G401.6 (cell line): Measurements from ENCODE around the gene MYO10.
"Not testable (repeated sequence)": the region's sequence is repeated elsewhere in the genome, so short reads cannot be mapped to it uniquely, and the experiment has no call there.

Experiments
- FAIRE-seq: peaks from 2 replicates; lab custom pipeline; 2012; peaks lifted over from hg19 to GRCh38; lab: Jason Lieb, UNC

The MYO10 gene

GRCh38 chr5:16936150-16936988 lies at the start of gene MYO10:
TSS of gene MYO10 (minus strand) at chr5:16936288. CDS start at chr5:16935808, 480 bp downstream.
- no peak for FAIRE-seq

- FAIRE-seq = not testable (repeated sequence)
Observed at GRCh38 chr5:16985304-16985703, 49.2 kb upstream of the MYO10 start.

GRCh38 chr5:16983972-16984371 lies 47.9 kb upstream of the MYO10 start:
- FAIRE-seq = no peak

- FAIRE-seq = no peak
Observed at GRCh38 chr5:16983022-16983639, 47.0 kb upstream of the MYO10 start.

- no peak for FAIRE-seq
Observed at GRCh38 chr5:16981700-16982099, 45.6 kb upstream of the MYO10 start.

- no peak for FAIRE-seq
Observed at GRCh38 chr5:16980983-16981382, 44.9 kb upstream of the MYO10 start.

- no peak for FAIRE-seq
Observed at GRCh38 chr5:16978296-16978695, 42.2 kb upstream of the MYO10 start.

- FAIRE-seq = no peak
Observed at GRCh38 chr5:16976625-16977008, 40.5 kb upstream of the MYO10 start.

- FAIRE-seq = no peak
Observed at GRCh38 chr5:16975950-16976624, 40.0 kb upstream of the MYO10 start.

- FAIRE-seq = no peak
Observed at GRCh38 chr5:16974981-16975380, 38.9 kb upstream of the MYO10 start.

GRCh38 chr5:16970826-16971225 lies 34.7 kb upstream of the MYO10 start:
- no peak for FAIRE-seq

- FAIRE-seq = no peak
Observed at GRCh38 chr5:16970260-16970659, 34.2 kb upstream of the MYO10 start.

- FAIRE-seq = no peak
Observed at GRCh38 chr5:16965581-16965980, 29.5 kb upstream of the MYO10 start.

GRCh38 chr5:16963821-16964220 lies 27.7 kb upstream of the MYO10 start:
- no peak for FAIRE-seq

GRCh38 chr5:16961131-16961530 lies 25.0 kb upstream of the MYO10 start:
- FAIRE-seq = no peak

GRCh38 chr5:16957304-16958196 lies 21.5 kb upstream of the MYO10 start:
- no peak for FAIRE-seq

GRCh38 chr5:16953729-16954128 lies 17.6 kb upstream of the MYO10 start:
- FAIRE-seq = no peak

GRCh38 chr5:16952968-16953671 lies 17.0 kb upstream of the MYO10 start:
- no peak for FAIRE-seq

- no peak for FAIRE-seq
Observed at GRCh38 chr5:16946725-16947124, 10.6 kb upstream of the MYO10 start.

- no peak for FAIRE-seq
Observed at GRCh38 chr5:16944816-16945562, 8.9 kb upstream of the MYO10 start.
